ENCODE results near the gene ATF1. TPM values are rescaled to one million over a fixed set of nuclear protein-coding genes. Genes with fewer than 3 reads are reported as not detected.
"Not testable (repeated sequence)": the region's sequence is repeated elsewhere in the genome, so short reads cannot be mapped to it uniquely, and the experiment has no call there.

ATF1 gene
- total RNA-seq, 4 donors from 2014 or later = 14.9 to 24.9 (median 20.5) TPM

GRCh38 chr12:50787618-50788017 is 23.7 kb downstream of the ATF1 start:
- intact Hi-C loops (cut with DNase I; ENCODE audit: low total_unique reads) = no loop called here
- DNase-seq (ENCODE audit: low spot score in 2 of 2) = no peak
- 98% methylated on average over 2 of the region's 2 CpGs for WGBS, 2 donors
- no peak overlapping the region for H3K4me3 ChIP-seq (ENCODE audit: low read depth, poor library complexity, severe bottlenecking)
- TF ChIP-seq CTCF (IDR thresholded peaks at IDR 0.05) (no peak), POLR2A (IDR thresholded peaks at IDR 0.05) (no peak)

- WGBS, 2 donors = 93 to 95% methylated on average over 3 of the region's 3 CpGs
- no peak overlapping the region for H3K4me3 ChIP-seq (ENCODE audit: low read depth, poor library complexity, severe bottlenecking)
- DNase-seq (ENCODE audit: low spot score in 2 of 2) = no peak
- no peak for TF ChIP-seq POLR2A (IDR thresholded peaks at IDR 0.05)
- no peak for TF ChIP-seq CTCF (IDR thresholded peaks at IDR 0.05)
- intact Hi-C loops (cut with DNase I; ENCODE audit: low total_unique reads) = no loop called here
Measured at GRCh38 chr12:50788561-50788960, 24.7 kb downstream of the ATF1 start.

DNA sequence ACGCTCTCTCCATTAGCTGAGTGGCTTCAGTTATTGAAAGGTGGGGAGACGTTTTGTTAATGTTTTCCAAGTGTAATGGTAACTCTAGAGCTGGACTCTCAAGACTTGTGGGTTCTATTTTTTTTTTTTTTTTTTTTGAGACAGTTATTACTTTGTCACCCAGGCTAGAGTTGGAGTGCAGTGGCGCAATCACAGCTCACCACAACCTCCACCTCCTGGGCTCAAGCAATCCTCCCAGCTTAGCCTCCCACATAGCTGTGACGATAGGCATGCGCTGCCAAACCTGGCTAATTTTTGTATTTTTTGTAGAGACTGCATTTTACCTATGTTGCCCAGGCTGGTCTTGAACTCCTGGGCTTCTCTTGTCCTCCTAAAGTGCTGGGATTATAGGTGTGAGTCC is 26.2 kb downstream of the ATF1 start:
- no peak for DNase-seq (ENCODE audit: low spot score in 2 of 2)
- TF ChIP-seq CTCF (IDR thresholded peaks at IDR 0.05) = no peak
- no peak for TF ChIP-seq POLR2A (IDR thresholded peaks at IDR 0.05)
- intact Hi-C loops (cut with DNase I; ENCODE audit: low total_unique reads) = no loop called here

DNA sequence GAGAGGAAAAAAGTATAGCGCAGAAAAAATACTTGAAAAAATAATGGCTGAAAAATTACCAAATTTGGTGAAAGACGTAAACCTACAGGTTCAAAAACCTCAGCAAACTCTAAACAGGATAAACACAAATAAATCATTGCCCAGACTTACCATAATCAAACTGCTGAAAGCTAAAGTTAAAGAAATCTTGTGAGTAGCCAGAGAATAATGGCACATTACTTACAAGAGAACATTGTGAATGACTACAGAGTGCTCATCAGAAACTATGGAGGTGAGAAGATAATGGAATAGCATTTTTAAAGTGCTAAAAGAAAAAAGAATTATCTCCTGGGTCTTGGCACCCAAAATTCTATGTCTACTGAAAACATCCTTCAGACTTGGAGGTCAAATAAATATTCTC is 36.0 kb downstream of the ATF1 start:
- intact Hi-C loops (cut with DNase I; ENCODE audit: low total_unique reads) = no loop called here
- 99 to 100% methylated on average over 2 of the region's 2 CpGs for whole genome bisulfite sequencing, 2 donors
- no peak for TF ChIP-seq POLR2A (IDR thresholded peaks at IDR 0.05)
- TF ChIP-seq CTCF (IDR thresholded peaks at IDR 0.05) = no peak
- H3K4me3 ChIP-seq (ENCODE audit: low read depth, poor library complexity, severe bottlenecking) = no peak overlapping the region
- DNase-seq (ENCODE audit: low spot score in 2 of 2) = no peak

More for the DNA sequence above, 26.2 kb downstream of the ATF1 start:
- 90 to 93% methylated on average over 5 of the region's 5 CpGs for WGBS, 2 donors
- H3K4me3 ChIP-seq (ENCODE audit: low read depth, poor library complexity, severe bottlenecking) = no peak overlapping the region

GRCh38 chr12:50803230-50803875 is 39.5 kb downstream of the ATF1 start:
- TF ChIP-seq CTCF (IDR thresholded peaks at IDR 0.05) = no peak
- TF ChIP-seq POLR2A (IDR thresholded peaks at IDR 0.05) = no peak
- intact Hi-C loops (cut with DNase I; ENCODE audit: low total_unique reads) = no loop called here
- H3K4me3 ChIP-seq (ENCODE audit: low read depth, poor library complexity, severe bottlenecking) = no peak overlapping the region
- WGBS, 2 donors = 93 to 98% methylated on average over 2 of the region's 2 CpGs
- DNase-seq (ENCODE audit: low spot score in 2 of 2) = no peak

GRCh38 chr12:50806176-50806575 is 42.3 kb downstream of the ATF1 start:
- 91 to 92% methylated on average over 4 of the region's 4 CpGs for WGBS, 2 donors
- no peak for DNase-seq (ENCODE audit: low spot score in 2 of 2)
- intact Hi-C loops (cut with DNase I; ENCODE audit: low total_unique reads) = no loop called here

GRCh38 chr12:50809131-50809530 is 45.2 kb downstream of the ATF1 start:
- H3K4me3 ChIP-seq (ENCODE audit: low read depth, poor library complexity, severe bottlenecking); DNase-seq (ENCODE audit: low spot score in 2 of 2); intact Hi-C loops (cut with DNase I; ENCODE audit: low total_unique reads): not testable (repeated sequence)
- 91 to 94% methylated on average over 4 of the region's 4 CpGs for WGBS, 2 donors

More at GRCh38 chr12:50806176-50806575, 42.3 kb downstream of the ATF1 start:
- H3K4me3 ChIP-seq (ENCODE audit: low read depth, poor library complexity, severe bottlenecking) = no peak overlapping the region
- TF ChIP-seq CTCF (IDR thresholded peaks at IDR 0.05) (no peak), POLR2A (IDR thresholded peaks at IDR 0.05) (no peak)

GRCh38 chr12:50814921-50815320 is 51.0 kb downstream of the ATF1 start:
- DNase-seq (ENCODE audit: low spot score in 2 of 2); intact Hi-C loops (cut with DNase I; ENCODE audit: low total_unique reads); H3K4me3 ChIP-seq (ENCODE audit: low read depth, poor library complexity, severe bottlenecking): not testable (repeated sequence)
- 96% methylated on average over 7 of the region's 7 CpGs for WGBS, 2 donors
